ENCODE data around the gene GCAT.

- TF ChIP-seq CTCF (IDR thresholded peaks at IDR 0.05), result no peak
- TF ChIP-seq POLR2A (IDR thresholded peaks at IDR 0.05), result no peak
- TF ChIP-seq POLR2AphosphoS5 (IDR thresholded peaks at IDR 0.05), result no peak
- TF ChIP-seq EP300 (IDR thresholded peaks at IDR 0.05), result no peak
Measured at GRCh38 chr22:37769056-37769455, 38.7 kb upstream of the GCAT start.
